K562 (cell line): ENCODE measurements around the gene NCMAP. TPM values are rescaled to one million over a fixed set of nuclear protein-coding genes. Genes with fewer than 3 reads are reported as not detected.

Source experiments
- ATAC-seq: fragments of 200-7000 bp; cut with Tn5 transposase; 3 replicates; pipeline ENCODE4 v1.9.1; 2020; ENCODE audit warnings: moderate library complexity
- BruUV-seq: library from RNA; stranded (reverse); fragments of 400-500 nt; replicated peaks from 2 replicates; lab custom pipeline; 2021; lab: Mats Ljungman, UMichigan
- CTCF ChIA-PET: fragments of 300-600 bp; formaldehyde crosslinking; extraction: SDS; loops from one replicate; lab custom pipeline; 2021; ENCODE audit warnings: low intra/inter-chr PET ratio; lab: Yijun Ruan, JAX
- POLR2A ChIA-PET: fragments of 300-600, 350-650 bp; sonication (Branson Sonifier 250); formaldehyde crosslinking; extraction: SDS; loops from one replicate; lab custom pipeline; 2021; ENCODE audit warnings: antibody characterized with exemption, inconsistent platforms; lab: Yijun Ruan, JAX
- DNase-seq, 4 experiments: peaks; one replicate each; pipeline versions ENCODE4 v3.0.0 to v3.0.0-alpha.2; 2011 to 2018; ENCODE audit warnings: low spot score in 3 of 4, mixed read lengths in 3 of 4; ENCODE audit errors: extremely low read depth in 1 of 4
- FAIRE-seq: peaks from 2 replicates; lab custom pipeline; 2011; peaks lifted over from hg19 to GRCh38; lab: Jason Lieb, UNC
- H2AFZ ChIP-seq: 2 replicates; pipeline ENCODE4 v1.6.0; 2011; ENCODE audit warnings: low read depth, low read length, control low read depth, inconsistent platforms
- H3K27ac ChIP-seq: fragments of 200-600 bp; 3 replicates; pipeline ENCODE4 v1.8.0; 2011; ENCODE audit warnings: low read depth, mild to moderate bottlenecking, control low read depth, inconsistent platforms, low read length, moderate library complexity, mixed read lengths; ENCODE audit errors: extremely low read depth
- H3K27me3 ChIP-seq, 2 experiments: fragments of 300-600 bp in 1 of 2; 2 replicates in 1 of 2; 3 replicates in 1 of 2; pipeline versions ENCODE4 v1.6.0 to v1.8.0; 2011; ENCODE audit warnings: inconsistent platforms in 2 of 2, low read length in 2 of 2, mild to moderate bottlenecking in 1 of 2, mixed read lengths in 1 of 2, moderate library complexity in 1 of 2; ENCODE audit not compliant: control insufficient read depth in 2 of 2, insufficient read depth in 2 of 2
- H3K36me3 ChIP-seq: fragments of 300-600 bp; 3 replicates; pipeline ENCODE4 v1.8.0; 2011; ENCODE audit warnings: mild to moderate bottlenecking, low read length, inconsistent platforms; ENCODE audit not compliant: control insufficient read depth, insufficient read depth
- H3K4me1 ChIP-seq, 2 experiments: fragments of 200-600 bp in 1 of 2; replicated peaks in 1 of 2; 2 replicates in 1 of 2; 3 replicates in 1 of 2; pipeline versions ENCODE4 v1.5.1 to v1.8.0; 2011; ENCODE audit warnings: inconsistent platforms in 2 of 2, low read length in 2 of 2, mild to moderate bottlenecking in 1 of 2, mixed read lengths in 1 of 2, moderate library complexity in 1 of 2; ENCODE audit not compliant: control insufficient read depth in 2 of 2, insufficient read depth in 2 of 2
- H3K4me2 ChIP-seq: 2 replicates; pipeline ENCODE4 v1.6.1; 2011; ENCODE audit warnings: low read length, control low read depth, inconsistent platforms, mixed read lengths; ENCODE audit not compliant: insufficient read depth
- H3K4me3 ChIP-seq: fragments of 200-600 bp; sonication (generic), shearing (Covaris generic); 2 replicates; pipeline ENCODE4 v1.5.1; 2016; ENCODE audit warnings: control low read depth, inconsistent platforms
- H3K79me2 ChIP-seq: fragments of 200-600 bp; 3 replicates; pipeline ENCODE4 v1.8.0; 2011; ENCODE audit warnings: low read length, inconsistent platforms; ENCODE audit not compliant: control insufficient read depth, insufficient read depth
- H3K9ac ChIP-seq, 2 experiments: 2 replicates each; pipeline versions ENCODE4 v1.6.0 to v1.6.1; 2011; ENCODE audit warnings: low read depth in 2 of 2, low read length in 2 of 2, control low read depth in 1 of 2, inconsistent platforms in 1 of 2, mild to moderate bottlenecking in 1 of 2, mixed read lengths in 1 of 2; ENCODE audit not compliant: insufficient read depth in 1 of 2
- H3K9me1 ChIP-seq: one replicate; pipeline ENCODE4 v1.6.0; 2011; ENCODE audit warnings: inconsistent platforms, mild to moderate bottlenecking, low read length, moderate library complexity; ENCODE audit not compliant: control insufficient read depth, insufficient read depth
- H3K9me3 ChIP-seq: replicated peaks from 2 replicates; pipeline ENCODE4 v1.5.1; 2011; ENCODE audit warnings: low read depth, low read length, inconsistent platforms; ENCODE audit not compliant: control insufficient read depth, insufficient read depth
- H4K20me1 ChIP-seq: replicated peaks from 2 replicates; pipeline ENCODE4 v1.6.1; 2011; ENCODE audit warnings: low read length, inconsistent platforms, mixed read lengths; ENCODE audit not compliant: control insufficient read depth, insufficient read depth
- CEBPG ChIP-seq, 3 experiments: fragments of 200-800 bp in 1 of 3; sonication (Bioruptor generic) in 1 of 3; sonication (generic) in 1 of 3; formaldehyde crosslinking in 1 of 3; IDR thresholded peaks in 2 of 3; conservative IDR thresholded peaks in 1 of 3; 2 replicates each; pipeline versions ENCODE4 v1.6.1 to v1.8.0; 2016 to 2022; ENCODE audit warnings: missing compliant biosample characterization in 2 of 3, missing genetic modification characterization in 2 of 3, mild to moderate bottlenecking in 1 of 3, missing genetic modification reagents in 1 of 3
- KAT8 ChIP-seq: fragments of 450-650 bp; IDR thresholded peaks from 2 replicates; pipeline ENCODE4 v1.6.1; 2016; ENCODE audit warnings: low read depth, mild to moderate bottlenecking
- NUFIP1 ChIP-seq: fragments of 450-650 bp; IDR thresholded peaks from 2 replicates; pipeline ENCODE4 v1.6.1; 2018; ENCODE audit not compliant: partially characterized antibody
- PYGO2 ChIP-seq: fragments of 450-650 bp; IDR thresholded peaks from 2 replicates; pipeline ENCODE4 v1.6.1; 2016; ENCODE audit warnings: mild to moderate bottlenecking, missing genetic modification characterization, moderate library complexity, missing compliant biosample characterization
- SMC3 ChIP-seq: conservative IDR thresholded peaks from 2 replicates; pipeline ENCODE4 v1.6.1; 2011; ENCODE audit warnings: low read depth, low read length, improper control_type of control experiment; ENCODE audit not compliant: insufficient read depth
- ZNF3 ChIP-seq: fragments of 250-450 bp; sonication (Bioruptor Pico); IDR thresholded peaks from 2 replicates; pipeline ENCODE4 v1.5.0; 2021; ENCODE audit warnings: mild to moderate bottlenecking, moderate library complexity
- ZNF512 ChIP-seq: IDR thresholded peaks from 2 replicates; pipeline ENCODE4 v1.6.1; 2016; ENCODE audit warnings: missing genetic modification characterization, missing compliant biosample characterization
- WGBS: fragments of 100-300 bp; shearing (Covaris generic); methylation state at CpG from one replicate; pipeline ENCODE4 v1.1.6; 2016; ENCODE audit warnings: low coverage, mixed read lengths; ENCODE audit not compliant: insufficient coverage; ENCODE audit errors: missing lambda C conversion rate; 5-methylcytosine and 5-hydroxymethylcytosine counted together
- in situ Hi-C: fragments of 300-500 bp; cut with MboI; formaldehyde crosslinking; loops from 4 replicates; pipeline ENCODE4 v1.15.0; 2018; ENCODE audit warnings: inconsistent platforms, mixed read lengths
- intact Hi-C: fragments of 100-400 bp; cut with micrococcal nuclease; formaldehyde crosslinking; loops from 2 replicates; pipeline ENCODE4 v1.14.2; 2022
- polyA plus RNA-seq, 8 experiments: library from polyadenylated mRNA; depleted of rRNA in 4 of 8; stranded (reverse) in 5 of 8; unstranded in 3 of 8; fragments of >200 nt; fragmentation: Nextera tagmentation in 2 of 8; fragmentation: Illumina TruSeq in 1 of 8; extraction: Ambion mirVana in 2 of 8; extraction: Trizol in 1 of 8; gene quantifications; 2 replicates each; pipeline versions ENCODE4 v1.2.1 to v1.2.3, GENCODE V29; 2011 to 2014; ENCODE audit warnings: inconsistent platforms in 1 of 8, missing spikeins in 1 of 8
- total RNA-seq, 7 experiments: library from RNA; depleted of rRNA in 6 of 7; stranded (reverse); fragments of >200 nt in 6 of 7; fragmentation: Illumina TruSeq in 2 of 7; extraction: Trizol in 2 of 7; gene quantifications; 2 replicates each; pipeline versions ENCODE4 v1.2.1 to v1.2.3, GENCODE V29; 2011 to 2021; ENCODE audit warnings: low replicate concordance in 1 of 7

Gene NCMAP
- total and polyA plus RNA-seq, 9 of the 15 experiments (the other 6 are each of a cell fraction or from before 2014, with no cell fraction given): 0.03 TPM; not detected in 8

- TF ChIP-seq CEBPG (CRISPR knock-in tag; IDR thresholded peaks at IDR 0.05) (no peak), CEBPG (tag; conservative IDR thresholded peaks at IDR 0.05 in 1 of 2, IDR thresholded peaks at IDR 0.05 in 1 of 2) (no peak), PYGO2 (no peak), KAT8 (no peak), NUFIP1 (no peak), SMC3 (no peak), ZNF3 (CRISPR knock-in tag) (no peak), ZNF512 (tag) (no peak)
These were observed 19.5 kb upstream of the NCMAP start (continued) for GRCh38 chr1:24536391-24536840.

GRCh38 chr1:24540051-24540905, 15.6 kb upstream of the NCMAP start:
- Histone ChIP-seq H3K9ac (no peak overlapping the region), H2AFZ (no peak overlapping the region), H3K9me3 (no peaks in the 10 kb centered on the region), H4K20me1 (no peaks in the 10 kb centered on the region), H3K27ac (no peak overlapping the region), H3K4me2 (no peak overlapping the region), H3K4me1 (peaks cover 3 to 15% of the 10 kb centered on the region in 2 experiments; a peak in 4 of 5 replicates), H3K27me3 (peaks cover 5 to 14% of the 10 kb centered on the region in 2 experiments; a peak in 3 of 5 replicates), H3K9me1 (no peaks in the 10 kb centered on the region), H3K36me3 (no peaks in the 10 kb centered on the region), H3K4me3 (no peak overlapping the region), H3K79me2 (no peaks in the 10 kb centered on the region)
- in situ Hi-C loops: no loop called here
- DNase-seq (no peak), ATAC-seq (no peak), FAIRE-seq (no peak)
- 3% methylated on average over 15 of the region's 15 CpGs for WGBS
- ChIA-PET POLR2A (interaction anchor here (0.6 to 1.6 kb wide), 4 partner anchors 9 to 429 kb away, joined by 3 read pairs; no protein-coding TSS in a partner anchor), CTCF (no interaction called here)
- intact Hi-C loops: loop anchor here (5.0 kb wide), 1 partner anchor 292 kb away; no protein-coding TSS in a partner anchor
- BruUV-seq: no TSS peak
